ENCODE data around the gene WDR86.

DNA sequence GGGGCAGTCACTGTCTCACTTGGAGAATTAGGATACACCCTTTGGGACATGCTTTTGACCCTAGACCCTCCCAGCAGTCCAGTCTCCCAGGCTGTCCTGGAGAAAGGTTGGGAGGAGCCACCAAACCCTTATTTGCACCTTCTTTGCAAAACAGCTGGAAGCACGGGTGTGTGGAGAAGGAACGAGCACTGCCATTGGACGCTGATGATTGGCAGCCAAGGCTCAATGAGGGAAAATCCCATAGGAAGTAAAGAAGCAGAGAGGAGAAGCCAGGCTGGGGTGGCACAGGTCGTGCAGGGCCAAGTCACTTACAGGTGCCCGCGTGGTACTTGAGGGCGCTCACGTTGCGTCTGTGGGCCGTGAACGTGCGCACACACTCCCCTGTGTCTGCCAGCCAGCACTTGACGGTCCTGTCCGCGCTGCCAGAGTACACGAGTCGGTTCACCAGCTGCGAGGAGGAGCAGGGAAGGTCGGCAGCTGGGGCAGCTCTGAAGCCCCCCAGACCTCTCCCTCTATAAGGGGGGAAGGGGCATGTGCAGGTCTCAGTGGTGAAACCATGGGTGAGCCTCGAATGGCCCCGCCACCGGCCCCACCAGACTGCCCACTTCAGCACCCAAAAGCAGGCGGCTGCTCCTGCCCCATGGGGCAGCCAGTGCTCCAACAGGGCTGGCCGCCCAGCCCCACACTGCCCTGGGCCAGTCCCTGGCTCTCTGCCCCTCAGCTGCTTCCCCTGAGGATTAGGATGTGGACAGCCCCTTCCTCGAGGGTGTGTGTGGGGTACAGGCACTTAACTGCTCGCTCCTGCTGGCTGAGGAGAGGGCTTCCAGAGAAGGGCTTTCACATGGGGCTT is 24.8 kb downstream of the WDR86 start:
- TF ChIP-seq POLR2A (IDR thresholded peaks at IDR 0.05; ENCODE audit: low read depth), result no peak
- TF ChIP-seq POLR2AphosphoS5 (IDR thresholded peaks at IDR 0.05), result no peak
- TF ChIP-seq EP300 (IDR thresholded peaks at IDR 0.05), result no peak

All from esophagus muscularis mucosa (tissue), 3 donors.